ENCODE data around the gene PITPNC1. TPM values are rescaled to one million over a fixed set of nuclear protein-coding genes. Genes with fewer than 3 reads are reported as not detected.
"Not testable (repeated sequence)": the region's sequence is repeated elsewhere in the genome, so short reads cannot be mapped to it uniquely, and the experiment has no call there.

PITPNC1 gene
- total RNA-seq, 1 donor from 2014 or later = 40.3 TPM

GRCh38 chr17:67336859-67337258, 40.2 kb upstream of the PITPNC1 start:
- Mint-ChIP-seq H3K9me3 (ENCODE audit: unreplicated experiment) (no peaks in the 10 kb centered on the region), H3K4me3 (ENCODE audit: unreplicated experiment) (no peak overlapping the region), H3K27ac (ENCODE audit: unreplicated experiment) (no peak overlapping the region), H3K4me1 (ENCODE audit: low read depth, unreplicated experiment) (no peaks in the 10 kb centered on the region), H3K27me3 (ENCODE audit: unreplicated experiment) (no peaks in the 10 kb centered on the region), H3K36me3 (ENCODE audit: unreplicated experiment) (peaks cover 9% of the 10 kb centered on the region)
- no peak for TF ChIP-seq CTCF (IDR thresholded peaks at IDR 0.05; ENCODE audit: partially characterized antibody, unreplicated experiment)
- DNase-seq = no peak

GRCh38 chr17:67338353-67338752, 38.7 kb upstream of the PITPNC1 start:
- not testable (repeated sequence) for DNase-seq; H3K4me3 Mint-ChIP-seq (ENCODE audit: unreplicated experiment); H3K36me3 Mint-ChIP-seq (ENCODE audit: unreplicated experiment); H3K27ac Mint-ChIP-seq (ENCODE audit: unreplicated experiment); H3K4me1 Mint-ChIP-seq (ENCODE audit: low read depth, unreplicated experiment); H3K9me3 Mint-ChIP-seq (ENCODE audit: unreplicated experiment); H3K27me3 Mint-ChIP-seq (ENCODE audit: unreplicated experiment)

GRCh38 chr17:67343237-67343636, 33.8 kb upstream of the PITPNC1 start:
- H3K4me3 Mint-ChIP-seq (ENCODE audit: unreplicated experiment) = no peak overlapping the region
- H3K4me1 Mint-ChIP-seq (ENCODE audit: low read depth, unreplicated experiment) = no peaks in the 10 kb centered on the region
- no peaks in the 10 kb centered on the region for H3K27me3 Mint-ChIP-seq (ENCODE audit: unreplicated experiment)
- no peak for TF ChIP-seq CTCF (IDR thresholded peaks at IDR 0.05; ENCODE audit: partially characterized antibody, unreplicated experiment)
- no peak overlapping the region for H3K27ac Mint-ChIP-seq (ENCODE audit: unreplicated experiment)
- H3K9me3 Mint-ChIP-seq (ENCODE audit: unreplicated experiment) = no peaks in the 10 kb centered on the region
- DNase-seq = no peak
- peaks cover 6% of the 10 kb centered on the region for H3K36me3 Mint-ChIP-seq (ENCODE audit: unreplicated experiment)

- H3K4me1 Mint-ChIP-seq (ENCODE audit: low read depth, unreplicated experiment) = no peaks in the 10 kb centered on the region
- H3K36me3 Mint-ChIP-seq (ENCODE audit: unreplicated experiment) = no peaks in the 10 kb centered on the region
- no peaks in the 10 kb centered on the region for H3K27me3 Mint-ChIP-seq (ENCODE audit: unreplicated experiment)
- no peaks in the 10 kb centered on the region for H3K9me3 Mint-ChIP-seq (ENCODE audit: unreplicated experiment)
- no peak for TF ChIP-seq CTCF (IDR thresholded peaks at IDR 0.05; ENCODE audit: partially characterized antibody, unreplicated experiment)
- DNase-seq = no peak
- no peak overlapping the region for H3K4me3 Mint-ChIP-seq (ENCODE audit: unreplicated experiment)
- no peak overlapping the region for H3K27ac Mint-ChIP-seq (ENCODE audit: unreplicated experiment)
Measured at GRCh38 chr17:67347826-67348225, 29.3 kb upstream of the PITPNC1 start.

GRCh38 chr17:67349420-67349819, 27.7 kb upstream of the PITPNC1 start:
- Mint-ChIP-seq H3K4me3 (ENCODE audit: unreplicated experiment) (no peak overlapping the region), H3K27me3 (ENCODE audit: unreplicated experiment) (no peaks in the 10 kb centered on the region), H3K9me3 (ENCODE audit: unreplicated experiment) (no peaks in the 10 kb centered on the region), H3K36me3 (ENCODE audit: unreplicated experiment) (no peaks in the 10 kb centered on the region), H3K4me1 (ENCODE audit: low read depth, unreplicated experiment) (no peaks in the 10 kb centered on the region), H3K27ac (ENCODE audit: unreplicated experiment) (no peak overlapping the region)
- TF ChIP-seq CTCF (IDR thresholded peaks at IDR 0.05; ENCODE audit: partially characterized antibody, unreplicated experiment) = no peak
- no peak for DNase-seq

- no peak overlapping the region for H3K27ac Mint-ChIP-seq (ENCODE audit: unreplicated experiment)
Measured at GRCh38 chr17:67353161-67353560, 23.9 kb upstream of the PITPNC1 start.

More at GRCh38 chr17:67353161-67353560, 23.9 kb upstream of the PITPNC1 start:
- no peak for TF ChIP-seq CTCF (IDR thresholded peaks at IDR 0.05; ENCODE audit: partially characterized antibody, unreplicated experiment)
- no peaks in the 10 kb centered on the region for H3K36me3 Mint-ChIP-seq (ENCODE audit: unreplicated experiment)
- H3K4me1 Mint-ChIP-seq (ENCODE audit: low read depth, unreplicated experiment) = no peaks in the 10 kb centered on the region
- no peaks in the 10 kb centered on the region for H3K27me3 Mint-ChIP-seq (ENCODE audit: unreplicated experiment)
- H3K9me3 Mint-ChIP-seq (ENCODE audit: unreplicated experiment) = no peaks in the 10 kb centered on the region
- no peak for DNase-seq
- no peak overlapping the region for H3K4me3 Mint-ChIP-seq (ENCODE audit: unreplicated experiment)
